PC-3 (cell line): ENCODE results near the gene ACP1. TPM values are rescaled to one million over a fixed set of nuclear protein-coding genes. Genes with fewer than 3 reads are reported as not detected.

Experiments
- ATAC-seq: fragments of 200-7000 bp; cut with Tn5 transposase; 2 replicates; pipeline ENCODE4 v1.9.1; 2020; ENCODE audit warnings: mild to moderate bottlenecking, moderate library complexity
- BruUV-seq: library from RNA; stranded (reverse); fragments of 400-500 nt; replicated peaks from 2 replicates; lab custom pipeline; 2021; lab: Mats Ljungman, UMichigan
- CTCF ChIA-PET: fragments of 300-600 bp; sonication (Branson Sonifier 250); formaldehyde crosslinking; loops from one replicate; lab custom pipeline; 2022; ENCODE audit warnings: antibody characterized with exemption; lab: Charles Lee
- POLR2A ChIA-PET: fragments of 300-600 bp; sonication (Branson Sonifier 250); formaldehyde crosslinking; loops from one replicate; lab custom pipeline; 2022; ENCODE audit warnings: antibody characterized with exemption; ENCODE audit not compliant: unreplicated experiment; lab: Charles Lee
- DNase-seq: peaks from one replicate; pipeline ENCODE4 v3.0.0-alpha.2; 2015
- H2AFZ ChIP-seq: fragments of 300-600 bp; sonication (generic); 2 replicates; pipeline ENCODE4 v1.6.0; 2016; ENCODE audit warnings: antibody characterized with exemption, low read length
- H3F3A ChIP-seq: fragments of 300-600 bp; sonication (generic); one replicate; pipeline ENCODE4 v1.6.0; 2017; ENCODE audit warnings: antibody characterized with exemption, low read length, control low read depth, mild to moderate bottlenecking; ENCODE audit not compliant: unreplicated experiment
- H3K27ac ChIP-seq: fragments of 300-600 bp; sonication (generic); 2 replicates; pipeline ENCODE4 v1.5.1; 2016; ENCODE audit warnings: mild to moderate bottlenecking, low read length
- H3K27me3 ChIP-seq: fragments of 300-600 bp; sonication (generic); 2 replicates; pipeline ENCODE4 v1.6.1; 2016; ENCODE audit warnings: low read length, mixed read lengths
- H3K36me3 ChIP-seq: fragments of 300-600 bp; sonication (generic); 2 replicates; pipeline ENCODE4 v1.6.1; 2016; ENCODE audit warnings: low read depth, mixed run types, low read length, mixed read lengths
- H3K4me1 ChIP-seq: fragments of 300-600 bp; sonication (generic); 2 replicates; pipeline ENCODE4 v1.5.1; 2016; ENCODE audit warnings: low read length; ENCODE audit not compliant: insufficient read depth
- H3K4me2 ChIP-seq: fragments of 300-600 bp; sonication (generic); 2 replicates; pipeline ENCODE4 v1.6.0; 2016; ENCODE audit warnings: low read length
- H3K4me3 ChIP-seq: fragments of 300-600 bp; sonication (generic); 2 replicates; pipeline ENCODE4 v1.5.1; 2016; ENCODE audit warnings: mild to moderate bottlenecking, low read length, mixed read lengths
- H3K79me2 ChIP-seq: fragments of 300-600 bp; sonication (generic); 2 replicates; pipeline ENCODE4 v1.6.1; 2017; ENCODE audit warnings: low read length, mixed read lengths
- H3K9ac ChIP-seq: fragments of 300-600 bp; sonication (generic); 2 replicates; pipeline ENCODE4 v1.6.0; 2016; ENCODE audit warnings: mild to moderate bottlenecking, low read length
- H3K9me2 ChIP-seq: fragments of 300-600 bp; sonication (generic); replicated peaks from 2 replicates; pipeline ENCODE4 v1.6.1; 2016; ENCODE audit warnings: mixed run types, low read length, mixed read lengths
- H3K9me3 ChIP-seq: fragments of 300-600 bp; sonication (generic); 2 replicates; pipeline ENCODE4 v1.6.1; 2016; ENCODE audit warnings: low read length, mixed read lengths
- H4K20me1 ChIP-seq: fragments of 300-600 bp; sonication (generic); 2 replicates; pipeline ENCODE4 v1.6.1; 2016; ENCODE audit warnings: low read length, mixed read lengths
- EZH2 ChIP-seq: fragments of 300-600 bp; sonication (generic); IDR thresholded peaks from one replicate; pipeline ENCODE4 v1.6.1; 2017; ENCODE audit warnings: antibody characterized with exemption, mild to moderate bottlenecking, low read length; ENCODE audit not compliant: unreplicated experiment
- EZH2phosphoT487 ChIP-seq: fragments of 300-600 bp; sonication (generic); IDR thresholded peaks from 2 replicates; pipeline ENCODE4 v1.6.1; 2018; ENCODE audit warnings: mild to moderate bottlenecking, antibody characterized with exemption, low read length, borderline replicate concordance
- intact Hi-C: fragments of 100-400 bp; cut with micrococcal nuclease; formaldehyde crosslinking; loops from 2 replicates; pipeline ENCODE4 v1.9.0; 2023
- total RNA-seq: library from RNA; depleted of rRNA; stranded (reverse); fragments of >200 nt; gene quantifications from 2 replicates; pipeline ENCODE4 v1.2.3, GENCODE V29; 2014
- TF ChIP-seq, protein P1 (sequence below): fragments of 300-600 bp; sonication (generic); conservative IDR thresholded peaks from 2 replicates; pipeline ENCODE4 v1.5.1; 2017; ENCODE audit warnings: antibody characterized with exemption, low read depth, mild to moderate bottlenecking, low read length

ACP1 gene
- total RNA-seq, 1 experiment from 2014 or later: 149 TPM

DNA sequence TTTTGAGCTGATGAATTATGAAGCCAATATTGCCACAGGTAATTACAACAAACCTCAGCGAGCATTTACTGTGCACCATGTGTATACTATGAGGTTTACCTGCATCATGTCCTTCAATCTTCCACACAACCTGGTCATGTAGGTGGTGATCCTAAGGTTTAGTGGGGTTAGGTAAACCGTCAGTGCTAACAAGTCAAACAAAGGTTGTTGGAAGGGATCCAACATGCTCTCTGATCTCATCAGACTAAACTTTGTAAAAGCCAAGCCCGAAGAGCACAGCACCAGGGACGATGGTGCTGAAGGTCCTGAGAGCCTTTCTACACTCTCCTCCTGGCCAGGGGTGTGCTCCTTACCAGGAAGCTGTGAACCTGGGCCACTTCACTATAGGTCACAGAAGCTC is 30.3 kb upstream of the ACP1 start:
- Histone ChIP-seq H3K79me2 (no peaks in the 10 kb centered on the region), H2AFZ (no peak overlapping the region), H3K9me2 (no peaks in the 10 kb centered on the region), H3K36me3 (no peaks in the 10 kb centered on the region), H3K4me1 (no peaks in the 10 kb centered on the region), H3K4me3 (no peak overlapping the region), H3K27me3 (no peaks in the 10 kb centered on the region), H3K9ac (no peak overlapping the region), H3F3A (no peaks in the 10 kb centered on the region), H4K20me1 (no peaks in the 10 kb centered on the region), H3K27ac (no peak overlapping the region), H3K4me2 (no peak overlapping the region), H3K9me3 (no peaks in the 10 kb centered on the region)
- intact Hi-C loops: no loop called here
- POLR2A ChIA-PET: no interaction called here
- DNase-seq: no peak
- BruUV-seq: no TSS peak
- TF ChIP-seq EZH2phosphoT487 (no peak), EZH2 (no peak)
- TF ChIP-seq, protein P1, sequence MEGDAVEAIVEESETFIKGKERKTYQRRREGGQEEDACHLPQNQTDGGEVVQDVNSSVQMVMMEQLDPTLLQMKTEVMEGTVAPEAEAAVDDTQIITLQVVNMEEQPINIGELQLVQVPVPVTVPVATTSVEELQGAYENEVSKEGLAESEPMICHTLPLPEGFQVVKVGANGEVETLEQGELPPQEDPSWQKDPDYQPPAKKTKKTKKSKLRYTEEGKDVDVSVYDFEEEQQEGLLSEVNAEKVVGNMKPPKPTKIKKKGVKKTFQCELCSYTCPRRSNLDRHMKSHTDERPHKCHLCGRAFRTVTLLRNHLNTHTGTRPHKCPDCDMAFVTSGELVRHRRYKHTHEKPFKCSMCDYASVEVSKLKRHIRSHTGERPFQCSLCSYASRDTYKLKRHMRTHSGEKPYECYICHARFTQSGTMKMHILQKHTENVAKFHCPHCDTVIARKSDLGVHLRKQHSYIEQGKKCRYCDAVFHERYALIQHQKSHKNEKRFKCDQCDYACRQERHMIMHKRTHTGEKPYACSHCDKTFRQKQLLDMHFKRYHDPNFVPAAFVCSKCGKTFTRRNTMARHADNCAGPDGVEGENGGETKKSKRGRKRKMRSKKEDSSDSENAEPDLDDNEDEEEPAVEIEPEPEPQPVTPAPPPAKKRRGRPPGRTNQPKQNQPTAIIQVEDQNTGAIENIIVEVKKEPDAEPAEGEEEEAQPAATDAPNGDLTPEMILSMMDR: no peak
- CTCF ChIA-PET: interaction anchor here (0.6 kb wide), 1 partner anchor 219 kb away, joined by 3 read pairs; no protein-coding TSS in a partner anchor
- ATAC-seq: no peak

DNA sequence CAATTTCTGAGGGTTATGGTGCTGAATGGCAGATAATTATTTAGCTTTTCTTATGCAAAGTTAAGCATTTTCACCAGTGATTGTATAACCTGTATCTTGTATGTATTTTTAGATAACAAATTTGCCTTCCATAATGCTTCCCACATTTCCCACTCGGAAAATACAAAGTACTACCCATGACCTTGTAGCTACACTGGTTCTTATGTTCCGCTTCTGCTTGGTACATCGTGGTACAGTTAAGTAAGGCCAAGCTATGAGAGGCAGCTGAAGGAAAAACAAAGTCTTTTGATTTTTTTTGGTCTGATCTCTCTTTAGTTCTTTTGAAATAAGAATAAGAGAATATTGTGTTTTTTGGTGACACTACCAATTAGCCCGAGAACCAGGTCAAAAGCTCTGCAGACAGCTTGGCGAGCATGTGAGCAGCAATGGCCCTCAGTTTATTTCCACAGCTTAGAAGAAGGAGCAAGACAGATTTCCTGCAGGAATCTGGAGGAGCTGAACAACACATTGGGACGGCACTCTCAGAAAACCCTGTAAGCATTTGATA is 27.7 kb upstream of the ACP1 start:
- ChIA-PET CTCF (no interaction called here), POLR2A (no interaction called here)
- no peaks in the 10 kb centered on the region for H4K20me1 ChIP-seq
- H3K36me3 ChIP-seq: no peaks in the 10 kb centered on the region
- no peak overlapping the region for H3K27ac ChIP-seq
- no peak overlapping the region for H3K9ac ChIP-seq
- TF ChIP-seq, protein P1: no peak
- TF ChIP-seq EZH2phosphoT487 (no peak), EZH2 (no peak)
- H3K9me3 ChIP-seq: no peaks in the 10 kb centered on the region
- no peaks in the 10 kb centered on the region for H3F3A ChIP-seq
- DNase-seq: no peak
- intact Hi-C loops: no loop called here
- no peaks in the 10 kb centered on the region for H3K9me2 ChIP-seq
- no peak overlapping the region for H2AFZ ChIP-seq
- no peaks in the 10 kb centered on the region for H3K4me1 ChIP-seq
- no peaks in the 10 kb centered on the region for H3K27me3 ChIP-seq
- no peaks in the 10 kb centered on the region for H3K79me2 ChIP-seq
- no peak overlapping the region for H3K4me2 ChIP-seq
- H3K4me3 ChIP-seq: no peak overlapping the region
- BruUV-seq: no TSS peak
- ATAC-seq: no peak

DNA sequence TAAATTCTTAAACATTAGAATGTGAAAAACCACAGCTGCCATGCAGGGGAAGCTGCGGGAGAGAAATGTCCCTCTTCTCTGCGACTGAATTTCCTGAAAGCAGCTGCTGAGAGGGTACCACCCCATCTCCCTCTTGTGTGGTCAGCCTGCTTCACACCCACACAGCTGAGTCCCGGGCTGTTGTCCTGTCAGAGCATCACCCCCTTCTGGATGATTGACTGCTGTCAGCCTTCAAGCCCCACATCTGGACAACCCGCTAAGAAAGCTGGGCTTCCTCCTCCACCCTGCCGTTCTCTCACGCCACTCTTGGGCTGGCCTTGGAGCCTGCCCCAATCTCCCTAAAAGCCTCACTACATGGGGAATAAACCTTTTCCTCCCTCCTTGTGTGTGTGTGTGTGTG is 26.9 kb upstream of the ACP1 start:
- H3K9ac ChIP-seq: no peak overlapping the region
- no peaks in the 10 kb centered on the region for H3K79me2 ChIP-seq
- no peak overlapping the region for H3K27ac ChIP-seq
- TSS peak; percentile 10 for BruUV-seq
- no peaks in the 10 kb centered on the region for H3K9me2 ChIP-seq
- POLR2A ChIA-PET: no interaction called here
- H3K36me3 ChIP-seq: peaks cover 6% of the 10 kb centered on the region; the same call in 1 of the 2 replicates
- CTCF ChIA-PET: no interaction called here
- TF ChIP-seq EZH2: no peak
- no peak for TF ChIP-seq EZH2phosphoT487
- TF ChIP-seq, protein P1: no peak
- H3K9me3 ChIP-seq: no peaks in the 10 kb centered on the region
- H4K20me1 ChIP-seq: no peaks in the 10 kb centered on the region
- no peak overlapping the region for H3K4me2 ChIP-seq
- no peak overlapping the region for H3K4me3 ChIP-seq
- no peaks in the 10 kb centered on the region for H3K4me1 ChIP-seq
- ATAC-seq: no peak
- H2AFZ ChIP-seq: no peak overlapping the region
- no peaks in the 10 kb centered on the region for H3K27me3 ChIP-seq
- intact Hi-C loops: no loop called here
- no peak for DNase-seq
- no peaks in the 10 kb centered on the region for H3F3A ChIP-seq
